K562 (cell line): ENCODE results near the gene CCDC136. TPM values are rescaled to one million over a fixed set of nuclear protein-coding genes. Genes with fewer than 3 reads are reported as not detected.

Source experiments
- CBX3 ChIP-seq, 2 experiments: IDR thresholded peaks; 1 replicate in 1 of 2; 2 replicates in 1 of 2; pipeline ENCODE4 v1.6.1; 2012; ENCODE audit warnings: inconsistent platforms in 2 of 2, low read length in 2 of 2, borderline replicate concordance in 1 of 2, control low read depth in 1 of 2
- FOXP4 ChIP-seq: sonication (generic); formaldehyde crosslinking; IDR thresholded peaks from 2 replicates; pipeline ENCODE4 v1.8.0; 2022; ENCODE audit warnings: mild to moderate bottlenecking, missing genetic modification reagents, borderline replicate concordance
- GABPB2 ChIP-seq: fragments of 250-450 bp; sonication (Bioruptor Pico); conservative IDR thresholded peaks from 2 replicates; pipeline ENCODE4 v1.5.1; 2021; ENCODE audit warnings: mild to moderate bottlenecking
- HDAC8 ChIP-seq: fragments of 450-650 bp; IDR thresholded peaks from 2 replicates; pipeline ENCODE4 v1.6.1; 2016; ENCODE audit warnings: mild to moderate bottlenecking, missing genetic modification characterization, moderate library complexity, missing compliant biosample characterization
- KDM5B ChIP-seq: fragments of 200-600 bp; sonication (generic); IDR thresholded peaks from 2 replicates; pipeline ENCODE4 v1.6.1; 2012; ENCODE audit warnings: low read depth, mild to moderate bottlenecking, moderate library complexity, low read length, control low read depth, inconsistent platforms; ENCODE audit not compliant: insufficient replicate concordance
- KLF16 ChIP-seq: IDR thresholded peaks from 2 replicates; pipeline ENCODE4 v1.6.1; 2016; ENCODE audit warnings: antibody characterized with exemption
- MCM5 ChIP-seq: fragments of 450-650 bp; IDR thresholded peaks from 2 replicates; pipeline ENCODE4 v1.6.1; 2016; ENCODE audit warnings: low read depth
- TOE1 ChIP-seq, 2 experiments: fragments of 450-650 bp in 1 of 2; sonication (generic) in 1 of 2; formaldehyde crosslinking in 1 of 2; IDR thresholded peaks; 2 replicates each; pipeline versions ENCODE4 v1.7.1 to v1.8.0; 2016 to 2022; ENCODE audit warnings: borderline replicate concordance in 2 of 2, mild to moderate bottlenecking in 2 of 2, antibody characterized with exemption in 1 of 2, inconsistent platforms in 1 of 2, low read depth in 1 of 2, missing genetic modification reagents in 1 of 2, moderate library complexity in 1 of 2
- polyA plus RNA-seq, 8 experiments: library from polyadenylated mRNA; depleted of rRNA in 4 of 8; stranded (reverse) in 5 of 8; unstranded in 3 of 8; fragments of >200 nt; fragmentation: Nextera tagmentation in 2 of 8; fragmentation: Illumina TruSeq in 1 of 8; extraction: Ambion mirVana in 2 of 8; extraction: Trizol in 1 of 8; gene quantifications; 2 replicates each; pipeline versions ENCODE4 v1.2.1 to v1.2.3, GENCODE V29; 2011 to 2014; ENCODE audit warnings: inconsistent platforms in 1 of 8, missing spikeins in 1 of 8
- total RNA-seq, 7 experiments: library from RNA; depleted of rRNA in 6 of 7; stranded (reverse); fragments of >200 nt in 6 of 7; fragmentation: Illumina TruSeq in 2 of 7; extraction: Trizol in 2 of 7; gene quantifications; 2 replicates each; pipeline versions ENCODE4 v1.2.1 to v1.2.3, GENCODE V29; 2011 to 2021; ENCODE audit warnings: low replicate concordance in 1 of 7
- TF ChIP-seq, protein P1 (sequence below): fragments of 200-800 bp; sonication (Bioruptor generic); IDR thresholded peaks from 2 replicates; pipeline ENCODE4 v1.6.1; 2017; ENCODE audit warnings: missing genetic modification characterization, missing compliant biosample characterization
- TF ChIP-seq, protein P2 (sequence below): sonication (generic); formaldehyde crosslinking; IDR thresholded peaks from 2 replicates; pipeline ENCODE4 v1.8.0; 2022; ENCODE audit warnings: mild to moderate bottlenecking, low read depth, missing genetic modification reagents
- TF ChIP-seq, protein P3 (sequence below): fragments of 250-450 bp; sonication (Bioruptor Pico); IDR thresholded peaks from 2 replicates; pipeline ENCODE4 v1.4.0; 2020

Gene CCDC136
- total and polyA plus RNA-seq, 9 of the 15 experiments (the other 6 are each of a cell fraction or from before 2014, with no cell fraction given) = 2.4 to 40.8 (median 26.5) TPM

- TF ChIP-seq KDM5B = peak; percentile 72
- TF ChIP-seq, protein P1, sequence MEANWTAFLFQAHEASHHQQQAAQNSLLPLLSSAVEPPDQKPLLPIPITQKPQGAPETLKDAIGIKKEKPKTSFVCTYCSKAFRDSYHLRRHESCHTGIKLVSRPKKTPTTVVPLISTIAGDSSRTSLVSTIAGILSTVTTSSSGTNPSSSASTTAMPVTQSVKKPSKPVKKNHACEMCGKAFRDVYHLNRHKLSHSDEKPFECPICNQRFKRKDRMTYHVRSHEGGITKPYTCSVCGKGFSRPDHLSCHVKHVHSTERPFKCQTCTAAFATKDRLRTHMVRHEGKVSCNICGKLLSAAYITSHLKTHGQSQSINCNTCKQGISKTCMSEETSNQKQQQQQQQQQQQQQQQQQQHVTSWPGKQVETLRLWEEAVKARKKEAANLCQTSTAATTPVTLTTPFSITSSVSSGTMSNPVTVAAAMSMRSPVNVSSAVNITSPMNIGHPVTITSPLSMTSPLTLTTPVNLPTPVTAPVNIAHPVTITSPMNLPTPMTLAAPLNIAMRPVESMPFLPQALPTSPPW (CRISPR knock-in tag) = peak; percentile 43; the same call in 1 of the 2 replicates
- peak in 1 of 2 experiments; percentile 21; a peak in 1 of 3 replicates for TF ChIP-seq CBX3 (IDR thresholded peaks at IDR 0.05; ENCODE audit: borderline replicate concordance in 1 of 2, low read length in 2 of 2)
- peak; percentile 67 for TF ChIP-seq HDAC8 (tag)
- TF ChIP-seq, protein P2, sequence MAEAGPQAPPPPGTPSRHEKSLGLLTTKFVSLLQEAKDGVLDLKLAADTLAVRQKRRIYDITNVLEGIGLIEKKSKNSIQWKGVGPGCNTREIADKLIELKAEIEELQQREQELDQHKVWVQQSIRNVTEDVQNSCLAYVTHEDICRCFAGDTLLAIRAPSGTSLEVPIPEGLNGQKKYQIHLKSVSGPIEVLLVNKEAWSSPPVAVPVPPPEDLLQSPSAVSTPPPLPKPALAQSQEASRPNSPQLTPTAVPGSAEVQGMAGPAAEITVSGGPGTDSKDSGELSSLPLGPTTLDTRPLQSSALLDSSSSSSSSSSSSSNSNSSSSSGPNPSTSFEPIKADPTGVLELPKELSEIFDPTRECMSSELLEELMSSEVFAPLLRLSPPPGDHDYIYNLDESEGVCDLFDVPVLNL (CRISPR knock-in tag) = no peak
- TF ChIP-seq FOXP4 (CRISPR knock-in tag) = no peak
- TF ChIP-seq MCM5 = no peak
- no peak for TF ChIP-seq GABPB2
- TF ChIP-seq, protein P3, sequence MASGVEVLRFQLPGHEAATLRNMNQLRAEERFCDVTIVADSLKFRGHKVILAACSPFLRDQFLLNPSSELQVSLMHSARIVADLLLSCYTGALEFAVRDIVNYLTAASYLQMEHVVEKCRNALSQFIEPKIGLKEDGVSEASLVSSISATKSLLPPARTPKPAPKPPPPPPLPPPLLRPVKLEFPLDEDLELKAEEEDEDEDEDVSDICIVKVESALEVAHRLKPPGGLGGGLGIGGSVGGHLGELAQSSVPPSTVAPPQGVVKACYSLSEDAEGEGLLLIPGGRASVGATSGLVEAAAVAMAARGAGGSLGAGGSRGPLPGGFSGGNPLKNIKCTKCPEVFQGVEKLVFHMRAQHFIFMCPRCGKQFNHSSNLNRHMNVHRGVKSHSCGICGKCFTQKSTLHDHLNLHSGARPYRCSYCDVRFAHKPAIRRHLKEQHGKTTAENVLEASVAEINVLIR (CRISPR knock-in tag) = no peak
- TF ChIP-seq TOE1 (IDR thresholded peaks at IDR 0.05; ENCODE audit: borderline replicate concordance) = peak; percentile 47; the same call in 1 of the 2 replicates
- TF ChIP-seq TOE1 (CRISPR knock-in tag; IDR thresholded peaks at IDR 0.05; ENCODE audit: borderline replicate concordance, low read depth) = no peak
- TF ChIP-seq KLF16 = no peak
These were observed 39.6 kb downstream of the CCDC136 start (continued) for GRCh38 chr7:128831178-128831993.
